ENCODE results near the gene KLHL1. TPM values are rescaled to one million over a fixed set of nuclear protein-coding genes. Genes with fewer than 3 reads are reported as not detected.

The KLHL1 gene
- total RNA-seq, 4 donors from 2014 or later: not detected

DNA sequence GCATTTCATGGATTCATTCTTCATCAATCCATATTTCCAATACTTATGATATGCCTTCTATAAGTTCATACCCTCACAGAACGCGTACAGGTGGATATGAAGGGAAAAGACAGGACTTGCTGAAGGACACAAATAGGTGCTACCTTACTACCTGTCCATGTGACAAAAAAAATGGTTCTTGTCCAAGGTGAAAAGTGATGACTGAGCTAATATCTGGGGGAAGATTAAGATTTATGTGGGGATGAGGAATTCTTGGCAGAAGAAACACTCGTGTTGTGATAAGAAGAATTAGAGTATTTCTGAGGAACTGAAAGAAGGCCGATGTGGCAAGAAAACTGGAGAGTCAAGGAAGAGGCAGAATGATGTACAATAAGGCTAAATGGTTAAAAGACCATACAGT, 357.0 kb downstream of the KLHL1 start:
- 74 to 84% methylated on average over 4 of the region's 4 CpGs for WGBS, 2 donors
- Histone ChIP-seq H3K4me1 (no peaks in the 10 kb centered on the region), H3K4me3 (no peak overlapping the region), H3K9me3 (no peaks in the 10 kb centered on the region), H3K27me3 (no peaks in the 10 kb centered on the region), H3K36me3 (no peaks in the 10 kb centered on the region), H3K27ac (no peak overlapping the region)
- DNase-seq: no peak
- no peak for TF ChIP-seq POLR2A (IDR thresholded peaks at IDR 0.05)
- TF ChIP-seq, protein P1, sequence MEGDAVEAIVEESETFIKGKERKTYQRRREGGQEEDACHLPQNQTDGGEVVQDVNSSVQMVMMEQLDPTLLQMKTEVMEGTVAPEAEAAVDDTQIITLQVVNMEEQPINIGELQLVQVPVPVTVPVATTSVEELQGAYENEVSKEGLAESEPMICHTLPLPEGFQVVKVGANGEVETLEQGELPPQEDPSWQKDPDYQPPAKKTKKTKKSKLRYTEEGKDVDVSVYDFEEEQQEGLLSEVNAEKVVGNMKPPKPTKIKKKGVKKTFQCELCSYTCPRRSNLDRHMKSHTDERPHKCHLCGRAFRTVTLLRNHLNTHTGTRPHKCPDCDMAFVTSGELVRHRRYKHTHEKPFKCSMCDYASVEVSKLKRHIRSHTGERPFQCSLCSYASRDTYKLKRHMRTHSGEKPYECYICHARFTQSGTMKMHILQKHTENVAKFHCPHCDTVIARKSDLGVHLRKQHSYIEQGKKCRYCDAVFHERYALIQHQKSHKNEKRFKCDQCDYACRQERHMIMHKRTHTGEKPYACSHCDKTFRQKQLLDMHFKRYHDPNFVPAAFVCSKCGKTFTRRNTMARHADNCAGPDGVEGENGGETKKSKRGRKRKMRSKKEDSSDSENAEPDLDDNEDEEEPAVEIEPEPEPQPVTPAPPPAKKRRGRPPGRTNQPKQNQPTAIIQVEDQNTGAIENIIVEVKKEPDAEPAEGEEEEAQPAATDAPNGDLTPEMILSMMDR (IDR thresholded peaks at IDR 0.05): no peak
- intact Hi-C loops (cut with DNase I): no loop called here

DNA sequence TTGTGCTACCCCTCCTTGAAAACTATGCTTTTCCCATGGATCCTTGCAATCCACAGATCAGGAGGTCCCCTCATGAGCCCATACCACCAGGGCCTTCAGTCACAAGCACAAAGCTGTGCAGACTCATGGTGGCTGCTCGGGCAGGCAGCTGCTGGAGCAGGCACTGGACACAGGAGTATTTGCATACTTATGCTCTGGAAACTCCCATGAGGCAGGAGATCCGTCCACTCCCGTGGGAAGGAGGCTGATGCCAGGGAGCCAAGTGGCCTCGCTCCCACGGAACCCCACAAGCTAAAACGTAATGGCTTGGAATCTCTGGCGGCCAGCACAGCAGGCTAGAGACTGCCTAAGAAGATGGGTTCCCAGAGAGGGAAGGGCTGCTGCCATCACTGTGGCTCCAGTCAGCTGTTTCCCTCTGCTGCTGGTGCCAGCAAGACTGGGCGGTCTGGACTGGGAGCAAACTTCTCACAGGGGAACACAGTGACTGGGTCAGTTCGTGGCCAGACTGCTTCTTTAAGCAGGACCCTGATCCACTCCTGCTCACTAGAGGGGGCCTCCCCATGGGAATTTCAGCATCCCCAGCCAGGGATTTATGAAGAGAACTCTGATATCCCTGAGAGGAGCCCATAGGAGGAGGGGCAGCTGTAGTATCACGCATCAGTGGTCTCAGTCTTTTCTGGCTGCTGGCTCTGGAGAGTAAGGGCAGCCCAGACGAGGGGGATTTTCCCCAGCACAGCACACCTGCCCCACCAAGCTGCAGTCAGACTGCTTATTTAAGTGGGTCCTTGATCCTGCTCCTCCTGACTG, 370.9 kb downstream of the KLHL1 start:
- intact Hi-C loops (cut with DNase I): no loop called here
- Histone ChIP-seq H3K27me3 (no peaks in the 10 kb centered on the region), H3K4me3 (no peak overlapping the region), H3K9me3 (peaks cover 0 to 10% (median 4%) of the 10 kb centered on the region in 3 donors), H3K36me3 (no peaks in the 10 kb centered on the region), H3K27ac (no peak overlapping the region), H3K4me1 (no peaks in the 10 kb centered on the region)
- WGBS, 2 donors: 88 to 89% methylated on average over 4 to 5 of the region's 11 CpGs
- no peak for DNase-seq
- TF ChIP-seq, protein P1 (IDR thresholded peaks at IDR 0.05): no peak
- no peak for TF ChIP-seq POLR2A (IDR thresholded peaks at IDR 0.05)

DNA sequence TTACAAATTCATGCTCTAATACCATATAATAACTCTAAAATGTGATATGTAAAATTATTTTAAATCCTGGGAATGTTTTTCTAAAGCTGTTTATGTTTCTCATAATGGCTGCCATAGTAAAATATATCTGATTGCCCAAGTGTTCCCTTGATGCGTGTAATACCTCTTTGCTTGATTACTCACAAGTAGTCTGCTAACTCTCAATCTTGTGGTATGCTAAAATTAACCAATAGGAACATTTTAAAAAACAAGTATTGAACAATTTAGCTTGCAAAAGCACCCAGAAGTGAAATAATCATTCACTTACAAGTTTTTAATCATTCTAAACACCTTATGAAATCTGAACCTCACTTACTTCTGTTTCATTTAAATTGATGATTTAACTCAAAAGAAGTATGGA, 386.6 kb downstream of the KLHL1 start:
- TF ChIP-seq, protein P1 (IDR thresholded peaks at IDR 0.05): no peak
- TF ChIP-seq POLR2A (IDR thresholded peaks at IDR 0.05): no peak
- H3K36me3 ChIP-seq: no peaks in the 10 kb centered on the region
- H3K9me3 ChIP-seq: no peaks in the 10 kb centered on the region
- no peaks in the 10 kb centered on the region for H3K27me3 ChIP-seq
- no peak overlapping the region for H3K4me3 ChIP-seq
- intact Hi-C loops (cut with DNase I): no loop called here
- 63 to 86% methylated on average over 1 of the region's 1 CpG for WGBS, 2 donors
- H3K27ac ChIP-seq: no peak overlapping the region
- DNase-seq: no peak
- no peaks in the 10 kb centered on the region for H3K4me1 ChIP-seq

DNA sequence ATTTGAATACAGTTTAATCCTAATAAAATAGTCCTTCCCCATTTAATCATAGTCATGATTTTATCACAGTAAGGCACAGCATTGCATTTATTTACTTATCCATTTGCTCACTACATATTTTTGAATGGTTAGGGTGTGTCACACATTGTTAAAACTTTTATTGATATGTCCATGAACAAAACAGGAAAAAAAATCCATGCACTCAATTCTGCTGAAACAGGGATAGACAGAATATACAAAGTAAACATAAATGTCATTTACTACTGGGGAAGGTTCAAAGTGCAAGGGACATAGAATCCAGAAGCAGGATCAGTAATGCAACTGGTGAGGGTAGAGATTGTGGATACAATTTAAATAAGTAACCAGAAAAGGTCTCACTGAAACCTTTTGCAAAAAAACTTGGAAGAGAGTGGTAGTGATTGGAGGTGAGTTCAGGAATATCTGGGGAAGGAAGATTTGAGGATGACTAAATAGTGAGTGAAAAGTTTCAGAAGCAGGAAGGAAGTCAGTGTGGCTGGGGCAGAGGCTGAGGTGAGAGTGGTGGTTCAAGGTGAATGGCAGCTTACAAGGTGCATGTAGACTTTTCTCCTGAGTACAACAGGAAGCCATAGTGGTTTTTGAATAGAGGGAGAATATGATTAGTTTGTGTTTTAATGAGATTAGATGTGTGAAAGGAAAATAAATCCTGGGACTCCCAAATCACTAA, 387.8 kb downstream of the KLHL1 start:
- Histone ChIP-seq H3K36me3 (no peaks in the 10 kb centered on the region), H3K27me3 (no peaks in the 10 kb centered on the region), H3K4me3 (no peak overlapping the region), H3K9me3 (no peaks in the 10 kb centered on the region), H3K4me1 (no peaks in the 10 kb centered on the region), H3K27ac (no peak overlapping the region)
- no peak for DNase-seq
- intact Hi-C loops (cut with DNase I): no loop called here
- no peak for TF ChIP-seq POLR2A (IDR thresholded peaks at IDR 0.05)
- TF ChIP-seq, protein P1 (IDR thresholded peaks at IDR 0.05): no peak

DNA sequence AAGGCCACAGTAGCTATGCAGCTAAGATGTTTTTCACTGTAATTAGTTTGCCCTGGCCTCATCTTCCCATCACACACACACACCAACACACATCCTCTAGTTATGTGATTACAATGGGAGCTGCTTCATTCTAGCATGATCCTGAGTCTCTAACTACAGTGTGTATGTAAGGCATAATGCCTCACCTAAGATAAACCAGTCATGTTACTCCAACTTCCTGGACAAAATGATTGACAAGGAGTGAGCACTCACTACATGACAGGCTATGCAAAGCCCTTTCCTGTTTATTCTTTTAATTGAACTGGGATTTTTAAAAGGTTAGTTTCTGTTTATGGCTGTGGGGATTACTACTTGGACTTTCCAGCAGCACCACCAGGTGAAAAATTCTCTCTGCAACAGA, 401.4 kb downstream of the KLHL1 start:
- H3K27ac ChIP-seq: no peak overlapping the region
- no peaks in the 10 kb centered on the region for H3K27me3 ChIP-seq
- no peak for DNase-seq
- no peaks in the 10 kb centered on the region for H3K9me3 ChIP-seq
- TF ChIP-seq, protein P1 (IDR thresholded peaks at IDR 0.05): no peak
- TF ChIP-seq POLR2A (IDR thresholded peaks at IDR 0.05): no peak
- no peaks in the 10 kb centered on the region for H3K4me1 ChIP-seq
- intact Hi-C loops (cut with DNase I): no loop called here
- no peaks in the 10 kb centered on the region for H3K36me3 ChIP-seq
- H3K4me3 ChIP-seq: no peak overlapping the region
